22Rv1 (cell line): ENCODE data around the gene SVOPL.

Experiments
- ZFX ChIP-seq: fragments of 450-650 bp; IDR thresholded peaks from 2 replicates; pipeline ENCODE4 v1.6.1; 2017; ENCODE audit warnings: antibody characterized with exemption, borderline replicate concordance
- TF ChIP-seq, protein P1 (sequence below): fragments of 450-650 bp; IDR thresholded peaks from 2 replicates; pipeline ENCODE4 v1.5.1; 2017; ENCODE audit warnings: mild to moderate bottlenecking

DNA sequence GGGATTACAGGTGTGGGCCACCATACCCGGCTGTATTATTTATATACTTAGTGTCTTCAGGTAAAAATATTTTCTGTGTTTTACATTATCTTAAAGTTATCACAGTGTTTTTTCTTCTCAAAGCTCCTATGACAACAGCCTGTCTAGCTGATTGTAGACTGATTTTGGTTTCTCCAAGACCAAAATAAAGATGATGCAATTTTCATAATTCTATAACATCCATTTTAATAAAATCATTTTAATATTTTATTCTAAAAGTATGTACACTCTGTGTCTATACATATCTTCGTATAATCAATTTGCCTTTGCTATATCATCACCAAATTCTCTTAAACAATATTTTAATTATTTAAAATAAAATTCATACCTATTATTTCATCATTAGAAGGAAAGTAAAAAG is 132.5 kb downstream of the SVOPL start:
- TF ChIP-seq, protein P1, sequence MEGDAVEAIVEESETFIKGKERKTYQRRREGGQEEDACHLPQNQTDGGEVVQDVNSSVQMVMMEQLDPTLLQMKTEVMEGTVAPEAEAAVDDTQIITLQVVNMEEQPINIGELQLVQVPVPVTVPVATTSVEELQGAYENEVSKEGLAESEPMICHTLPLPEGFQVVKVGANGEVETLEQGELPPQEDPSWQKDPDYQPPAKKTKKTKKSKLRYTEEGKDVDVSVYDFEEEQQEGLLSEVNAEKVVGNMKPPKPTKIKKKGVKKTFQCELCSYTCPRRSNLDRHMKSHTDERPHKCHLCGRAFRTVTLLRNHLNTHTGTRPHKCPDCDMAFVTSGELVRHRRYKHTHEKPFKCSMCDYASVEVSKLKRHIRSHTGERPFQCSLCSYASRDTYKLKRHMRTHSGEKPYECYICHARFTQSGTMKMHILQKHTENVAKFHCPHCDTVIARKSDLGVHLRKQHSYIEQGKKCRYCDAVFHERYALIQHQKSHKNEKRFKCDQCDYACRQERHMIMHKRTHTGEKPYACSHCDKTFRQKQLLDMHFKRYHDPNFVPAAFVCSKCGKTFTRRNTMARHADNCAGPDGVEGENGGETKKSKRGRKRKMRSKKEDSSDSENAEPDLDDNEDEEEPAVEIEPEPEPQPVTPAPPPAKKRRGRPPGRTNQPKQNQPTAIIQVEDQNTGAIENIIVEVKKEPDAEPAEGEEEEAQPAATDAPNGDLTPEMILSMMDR = no peak
- TF ChIP-seq ZFX = no peak
